HAP-1 (cell line): ENCODE measurements around the gene LANCL1.

Experiments used
- DNase-seq, 2 experiments: peaks; one replicate each; pipeline ENCODE4 v3.0.0-alpha.2; 2016 to 2020; ENCODE audit warnings: low spot score in 2 of 2
- H3K27me3 ChIP-seq: fragments of 250-450 bp; sonication (Bioruptor Pico); 2 replicates; pipeline ENCODE4 v1.5.1; 2020; ENCODE audit warnings: low read depth, mild to moderate bottlenecking, moderate library complexity
- H3K36me3 ChIP-seq: fragments of 250-450 bp; sonication (Bioruptor Pico); replicated peaks from 2 replicates; pipeline ENCODE4 v1.5.1; 2020; ENCODE audit warnings: mild to moderate bottlenecking
- H3K4me1 ChIP-seq: fragments of 250-450 bp; sonication (Bioruptor Pico); 2 replicates; pipeline ENCODE4 v1.5.1; 2020; ENCODE audit warnings: mild to moderate bottlenecking
- H3K4me3 ChIP-seq: fragments of 250-450 bp; sonication (Bioruptor Pico); 2 replicates; pipeline ENCODE4 v1.5.1; 2020; ENCODE audit warnings: mild to moderate bottlenecking, moderate library complexity
- H3K9me3 ChIP-seq: fragments of 250-450 bp; sonication (Bioruptor Pico); 2 replicates; pipeline ENCODE4 v1.5.1; 2020; ENCODE audit warnings: mild to moderate bottlenecking, moderate library complexity
- in situ Hi-C: fragments of 300-500 bp; cut with MboI; formaldehyde crosslinking; loops from 3 replicates; pipeline ENCODE4 v1.14.3; 2020; ENCODE audit warnings: low sequenced_read_pairs, inconsistent platforms, mixed read lengths

LANCL1 gene, protein sequence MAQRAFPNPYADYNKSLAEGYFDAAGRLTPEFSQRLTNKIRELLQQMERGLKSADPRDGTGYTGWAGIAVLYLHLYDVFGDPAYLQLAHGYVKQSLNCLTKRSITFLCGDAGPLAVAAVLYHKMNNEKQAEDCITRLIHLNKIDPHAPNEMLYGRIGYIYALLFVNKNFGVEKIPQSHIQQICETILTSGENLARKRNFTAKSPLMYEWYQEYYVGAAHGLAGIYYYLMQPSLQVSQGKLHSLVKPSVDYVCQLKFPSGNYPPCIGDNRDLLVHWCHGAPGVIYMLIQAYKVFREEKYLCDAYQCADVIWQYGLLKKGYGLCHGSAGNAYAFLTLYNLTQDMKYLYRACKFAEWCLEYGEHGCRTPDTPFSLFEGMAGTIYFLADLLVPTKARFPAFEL

DNA sequence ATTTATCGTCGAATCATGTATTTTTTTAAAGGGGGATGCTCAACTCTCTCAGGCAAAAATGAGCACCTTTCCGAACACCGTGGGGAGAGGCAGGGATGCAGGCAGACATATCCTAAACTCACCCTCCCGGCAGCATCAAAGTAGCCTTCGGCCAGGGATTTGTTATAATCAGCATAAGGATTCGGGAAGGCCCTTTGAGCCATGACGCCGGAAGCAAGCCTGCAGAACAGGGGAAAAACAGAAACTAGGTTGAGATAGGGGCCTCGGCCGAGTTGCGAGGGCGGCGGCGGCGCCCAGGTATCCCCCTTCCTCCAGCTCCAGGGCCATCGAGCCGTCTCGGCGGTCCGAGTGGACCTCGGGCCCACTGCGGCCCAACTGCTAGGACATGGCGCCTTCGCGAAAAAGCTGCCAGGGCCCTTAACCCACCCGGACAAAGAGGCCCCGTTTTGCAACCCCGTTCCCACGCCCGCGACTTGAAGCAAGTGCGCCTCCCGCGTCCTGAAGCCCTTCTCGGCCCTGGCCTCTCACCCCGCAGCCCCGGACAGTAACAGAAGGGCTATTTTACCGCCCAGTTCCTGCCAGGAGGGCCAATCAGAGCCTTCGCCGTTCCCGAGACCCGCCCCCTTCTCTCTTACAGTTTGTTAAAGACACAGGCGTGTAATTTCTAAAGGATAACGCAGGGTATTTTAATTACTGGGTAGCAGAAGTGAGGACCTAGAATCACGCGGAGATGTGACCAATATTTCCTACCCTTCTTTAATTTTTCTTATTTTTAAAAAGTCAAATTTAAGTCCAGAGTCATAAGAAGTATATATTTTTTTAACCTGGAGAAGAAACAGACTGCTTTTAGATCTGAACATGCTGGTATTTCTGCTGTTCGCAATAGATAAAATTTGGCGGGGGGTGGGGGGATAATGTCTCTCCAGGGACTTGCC, at the start of gene LANCL1:
Gene LANCL1, minus strand, starts transcription at position 566 of the 935 bp plus-strand sequence. Its CDS starts 363 bp downstream, at position 203.
- in situ Hi-C loops: no loop called here
- H3K9me3 ChIP-seq: no peaks in the 10 kb centered on the region

DNA sequence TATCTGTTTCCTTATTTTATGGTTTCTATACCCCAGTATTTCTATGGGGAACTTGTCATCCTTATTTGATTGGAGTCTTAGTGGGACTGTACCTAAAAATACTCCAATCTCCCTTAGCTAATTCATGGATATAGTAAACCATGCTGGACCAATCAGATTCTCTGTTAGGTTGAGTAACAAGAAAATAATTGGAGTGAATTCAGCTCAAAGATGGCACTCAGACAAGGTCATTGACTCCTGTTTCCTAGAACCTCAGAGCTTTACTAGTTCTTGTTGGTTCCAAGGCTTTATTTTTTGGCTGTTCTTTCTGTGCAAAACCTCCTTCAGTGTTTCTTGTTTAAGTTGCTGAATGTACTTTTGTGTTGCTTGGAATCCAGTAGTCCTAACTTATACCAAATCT, 48.0 kb upstream of the LANCL1 start:
- no peak overlapping the region for H3K4me3 ChIP-seq
- no peaks in the 10 kb centered on the region for H3K4me1 ChIP-seq
- in situ Hi-C loops: no loop called here
- H3K27me3 ChIP-seq: peaks cover 5% of the 10 kb centered on the region; the same call in 1 of the 2 replicates
- no peak for DNase-seq
- no peaks in the 10 kb centered on the region for H3K9me3 ChIP-seq
- H3K36me3 ChIP-seq: no peaks in the 10 kb centered on the region

More for the DNA sequence above, at the start of gene LANCL1:
- peaks cover 5% of the 10 kb centered on the region; the same call in 1 of the 2 replicates for H3K4me1 ChIP-seq
- no peaks in the 10 kb centered on the region for H3K27me3 ChIP-seq
- DNase-seq: peak; percentile 86 to 92
- peaks cover 4% of the 10 kb centered on the region for H3K36me3 ChIP-seq
- peak within 1 kb of the TSS; percentile 69 for H3K4me3 ChIP-seq

DNA sequence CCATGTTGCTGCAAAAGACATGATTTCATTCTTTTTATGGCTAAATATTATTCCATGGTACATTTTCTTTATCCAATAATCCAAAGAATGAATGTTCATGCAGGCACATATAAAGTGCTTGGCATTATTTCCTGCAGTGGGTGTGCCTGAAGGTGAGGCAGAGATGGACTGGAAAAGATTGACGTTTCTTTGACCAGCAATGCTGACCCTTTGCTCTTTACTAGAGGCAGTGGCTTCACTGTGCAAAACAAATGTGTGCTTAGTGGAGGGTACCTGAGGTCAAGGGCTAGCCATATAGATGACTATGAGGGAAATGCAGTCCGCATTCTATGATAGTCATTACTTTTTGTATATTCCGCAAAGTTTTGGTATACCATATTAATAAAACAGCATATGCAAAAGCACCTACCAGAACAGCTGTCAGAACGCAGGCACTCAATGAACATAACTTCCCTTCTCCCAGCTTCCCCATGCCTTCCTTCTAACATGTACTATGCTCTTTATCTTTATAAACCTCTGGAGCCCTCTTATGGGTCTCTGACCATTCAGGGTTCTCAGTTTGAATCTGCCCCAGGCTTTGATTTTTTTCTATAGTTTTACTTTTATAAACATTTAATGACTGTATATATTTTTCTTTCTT, 47.2 kb upstream of the LANCL1 start:
- Histone ChIP-seq H3K4me1 (no peaks in the 10 kb centered on the region), H3K36me3 (no peaks in the 10 kb centered on the region), H3K4me3 (no peak overlapping the region), H3K27me3 (peaks cover 5% of the 10 kb centered on the region; the same call in 1 of the 2 replicates), H3K9me3 (no peaks in the 10 kb centered on the region)
- in situ Hi-C loops: no loop called here
- DNase-seq: no peak

DNA sequence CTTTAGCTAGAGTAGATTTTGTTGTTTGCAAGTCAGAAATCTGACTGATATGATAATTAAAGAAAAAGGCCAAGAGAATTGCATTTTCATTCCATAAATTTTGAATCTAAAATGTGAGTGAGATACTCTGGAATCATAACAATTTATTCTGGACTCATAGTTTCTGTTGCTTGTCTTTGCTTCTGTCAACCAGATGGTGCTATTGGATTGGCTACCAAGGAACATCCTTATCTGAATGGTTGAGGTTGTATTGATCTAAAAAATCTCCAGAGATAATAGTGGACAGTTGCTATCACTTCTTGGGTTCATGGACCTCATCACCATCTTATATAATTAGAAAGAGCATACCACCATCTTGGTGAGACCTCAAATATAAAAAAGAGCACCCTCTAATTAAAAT, 45.8 kb upstream of the LANCL1 start:
- in situ Hi-C loops: no loop called here
- Histone ChIP-seq H3K4me3 (no peak overlapping the region), H3K9me3 (no peaks in the 10 kb centered on the region), H3K4me1 (no peaks in the 10 kb centered on the region), H3K27me3 (peaks cover 5% of the 10 kb centered on the region; the same call in 1 of the 2 replicates), H3K36me3 (no peaks in the 10 kb centered on the region)
- DNase-seq: no peak

DNA sequence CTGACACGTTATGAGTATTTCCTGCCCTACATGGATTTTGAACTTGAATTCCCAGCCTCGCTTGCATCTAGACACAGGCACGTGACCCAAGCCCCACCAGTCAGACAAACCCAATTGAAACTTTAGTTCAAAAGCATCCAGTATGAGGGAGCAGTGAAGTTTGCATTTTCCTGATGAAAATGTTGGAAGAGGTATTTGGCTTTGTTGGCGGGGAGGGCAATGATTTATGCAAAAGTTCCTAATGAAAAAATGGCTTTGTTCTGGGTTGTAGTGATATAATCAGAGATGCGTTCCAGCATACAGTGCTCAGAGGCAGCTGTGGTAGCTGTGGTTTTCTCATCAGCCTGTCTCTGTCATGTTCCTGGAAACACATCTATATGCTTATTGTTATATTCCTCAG, 43.0 kb upstream of the LANCL1 start:
- Histone ChIP-seq H3K36me3 (no peaks in the 10 kb centered on the region), H3K4me1 (no peaks in the 10 kb centered on the region), H3K4me3 (no peak overlapping the region), H3K9me3 (no peaks in the 10 kb centered on the region), H3K27me3 (peaks cover 5% of the 10 kb centered on the region; the same call in 1 of the 2 replicates)
- in situ Hi-C loops: no loop called here
- DNase-seq: no peak

DNA sequence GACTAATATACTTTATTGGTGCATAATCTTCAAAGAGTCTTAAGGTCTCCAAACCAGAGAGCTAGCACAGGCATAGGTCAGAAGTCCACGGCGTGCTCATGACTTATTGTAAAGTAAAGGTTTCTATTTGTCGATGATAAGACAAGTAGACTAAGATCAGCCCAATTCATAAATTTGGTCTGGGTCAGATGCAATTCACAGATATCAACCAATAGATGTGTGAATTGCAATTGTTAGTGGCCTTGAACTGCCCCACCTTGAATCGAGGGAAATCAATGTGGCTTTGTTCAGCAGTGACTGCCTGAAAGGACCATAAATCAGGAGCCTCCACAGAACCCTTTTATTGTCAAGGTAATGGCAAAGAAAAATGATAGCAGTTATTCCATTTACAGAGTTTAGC, 40.7 kb upstream of the LANCL1 start:
- Histone ChIP-seq H3K4me1 (no peaks in the 10 kb centered on the region), H3K4me3 (no peak overlapping the region), H3K27me3 (no peaks in the 10 kb centered on the region; the same call in 1 of the 2 replicates), H3K36me3 (no peaks in the 10 kb centered on the region), H3K9me3 (no peaks in the 10 kb centered on the region)
- in situ Hi-C loops: no loop called here
- DNase-seq: peak in 1 of 2 experiments; percentile 39

DNA sequence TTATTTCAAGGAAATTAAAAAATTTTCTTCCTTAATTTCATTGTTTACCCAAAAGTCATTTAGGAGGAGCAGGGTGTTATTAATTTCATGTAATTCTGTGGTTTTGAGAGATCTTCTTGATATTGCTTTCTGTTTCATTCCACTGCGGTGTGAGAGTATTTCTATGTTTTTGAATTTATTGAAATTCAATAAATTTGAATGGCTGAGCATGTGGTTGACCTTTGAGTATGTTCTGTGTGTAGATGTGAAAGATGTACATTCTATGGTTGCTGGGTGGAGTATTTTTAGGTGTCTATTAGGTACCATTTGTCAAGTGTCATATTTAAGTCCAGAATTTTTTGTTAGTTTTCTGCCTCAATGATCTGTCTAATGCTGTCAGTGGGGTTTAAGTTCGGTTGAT, 39.4 kb upstream of the LANCL1 start:
- Histone ChIP-seq H3K4me1 (no peaks in the 10 kb centered on the region), H3K4me3 (no peak overlapping the region), H3K36me3 (no peaks in the 10 kb centered on the region), H3K9me3 (no peaks in the 10 kb centered on the region), H3K27me3 (no peaks in the 10 kb centered on the region)
- DNase-seq: no peak
- in situ Hi-C loops: no loop called here

DNA sequence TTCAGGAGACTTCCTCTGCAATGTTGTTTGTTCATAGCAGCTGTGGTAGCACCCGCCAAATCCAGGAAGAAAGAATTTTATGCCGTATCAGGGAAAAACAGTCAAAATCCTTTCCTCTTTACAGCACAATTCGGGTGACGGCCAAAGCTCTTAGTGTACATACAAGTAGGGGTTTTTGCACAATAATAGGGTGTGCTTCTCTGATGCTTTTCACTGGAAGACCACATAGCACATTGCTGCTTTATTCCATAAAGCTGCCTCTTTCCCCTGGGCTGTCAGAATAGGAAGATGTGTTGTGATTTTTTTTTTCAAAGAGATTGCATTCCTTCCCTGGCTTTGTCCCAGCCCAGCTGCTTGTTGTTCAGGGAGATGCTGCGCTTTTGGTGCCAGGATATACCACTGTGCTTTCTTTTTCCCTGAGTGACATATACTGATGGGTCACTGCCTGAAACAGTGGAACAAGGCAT, 27.2 kb upstream of the LANCL1 start:
- DNase-seq: peak; percentile 21
- H3K4me1 ChIP-seq: peaks cover 6% of the 10 kb centered on the region
- in situ Hi-C loops: no loop called here
- H3K27me3 ChIP-seq: peaks cover 3% of the 10 kb centered on the region; the same call in 1 of the 2 replicates
- H3K36me3 ChIP-seq: no peaks in the 10 kb centered on the region
- H3K4me3 ChIP-seq: no peak overlapping the region
- H3K9me3 ChIP-seq: no peaks in the 10 kb centered on the region

DNA sequence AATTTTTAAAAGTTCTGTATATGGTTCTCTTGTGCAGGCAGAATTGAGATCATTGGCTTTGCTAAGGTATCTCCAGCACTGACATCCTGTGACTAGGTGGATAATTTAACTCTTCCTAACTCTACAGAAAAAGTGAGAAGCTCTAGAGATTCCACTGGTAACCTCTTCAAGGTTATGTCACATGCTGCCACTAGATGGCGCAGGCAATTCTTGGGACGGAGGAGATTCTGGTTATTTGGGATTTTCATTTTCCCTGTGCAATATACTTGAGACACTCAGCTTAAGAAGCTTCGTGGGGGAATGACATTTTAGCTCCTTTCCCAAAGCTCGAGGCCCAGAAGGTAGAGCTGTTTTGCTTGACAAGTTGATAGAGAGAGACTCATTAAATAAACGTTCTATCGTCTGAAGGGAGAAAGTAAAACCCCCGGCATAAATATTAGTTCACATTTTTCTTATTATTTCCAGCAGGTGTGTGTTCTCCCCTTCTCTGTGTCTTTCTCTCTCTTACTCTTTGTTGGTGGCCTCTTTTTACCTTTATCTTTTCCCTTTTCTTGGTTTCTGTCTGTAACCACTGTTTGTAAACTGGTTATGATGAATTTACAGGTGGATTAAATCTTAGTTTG, 26.6 kb upstream of the LANCL1 start:
- no peak overlapping the region for H3K4me3 ChIP-seq
- no peaks in the 10 kb centered on the region for H3K36me3 ChIP-seq
- DNase-seq: peak; percentile 50 to 69
- no peaks in the 10 kb centered on the region for H3K9me3 ChIP-seq
- peaks cover 3% of the 10 kb centered on the region; the same call in 1 of the 2 replicates for H3K27me3 ChIP-seq
- in situ Hi-C loops: no loop called here
- peaks cover 6% of the 10 kb centered on the region for H3K4me1 ChIP-seq

DNA sequence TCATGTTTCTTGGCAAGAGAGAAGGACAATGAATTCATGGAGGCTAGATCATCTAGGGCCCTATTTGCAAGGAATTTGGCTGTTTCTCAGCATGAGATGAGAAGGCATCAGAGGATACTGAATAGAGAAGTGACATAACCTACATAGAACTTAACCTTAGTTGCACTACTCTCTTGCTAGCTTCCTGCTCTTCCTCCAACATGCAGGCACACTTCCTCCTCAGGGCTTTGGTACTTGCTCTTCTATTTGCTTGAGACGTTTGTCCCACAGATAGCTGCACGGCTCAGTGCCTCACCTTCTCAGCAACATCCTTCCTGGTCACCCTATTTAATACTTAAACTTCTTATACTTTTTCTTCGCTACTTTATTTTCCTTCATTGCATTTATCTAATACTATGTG, 20.0 kb upstream of the LANCL1 start:
- no peaks in the 10 kb centered on the region for H3K36me3 ChIP-seq
- DNase-seq: no peak
- H3K4me1 ChIP-seq: no peaks in the 10 kb centered on the region
- H3K27me3 ChIP-seq: 0 out of 2 replicates have a peak, but pooled peaks cover 7% of the 10 kb centered on the region
- no peaks in the 10 kb centered on the region for H3K9me3 ChIP-seq
- no peak overlapping the region for H3K4me3 ChIP-seq
- in situ Hi-C loops: no loop called here

DNA sequence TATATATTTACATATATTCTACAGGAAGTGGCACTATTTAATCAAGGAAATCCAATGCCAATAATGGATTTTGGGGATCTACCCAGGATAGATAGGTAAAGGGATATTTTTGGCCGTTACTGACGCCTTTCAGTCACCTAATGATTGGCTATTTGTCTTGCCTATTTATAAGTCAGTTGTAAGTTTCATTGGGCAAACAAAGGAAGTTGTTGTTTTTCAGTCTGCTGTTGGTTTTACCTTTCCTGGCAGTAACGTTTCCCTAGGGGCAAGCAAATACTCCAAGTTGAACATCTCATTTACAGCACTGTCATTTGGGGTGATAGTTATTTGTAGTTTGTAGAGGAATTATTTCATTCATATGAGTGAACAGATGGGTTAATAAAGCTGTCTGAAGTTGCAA, 17.0 kb upstream of the LANCL1 start:
- DNase-seq: no peak

DNA sequence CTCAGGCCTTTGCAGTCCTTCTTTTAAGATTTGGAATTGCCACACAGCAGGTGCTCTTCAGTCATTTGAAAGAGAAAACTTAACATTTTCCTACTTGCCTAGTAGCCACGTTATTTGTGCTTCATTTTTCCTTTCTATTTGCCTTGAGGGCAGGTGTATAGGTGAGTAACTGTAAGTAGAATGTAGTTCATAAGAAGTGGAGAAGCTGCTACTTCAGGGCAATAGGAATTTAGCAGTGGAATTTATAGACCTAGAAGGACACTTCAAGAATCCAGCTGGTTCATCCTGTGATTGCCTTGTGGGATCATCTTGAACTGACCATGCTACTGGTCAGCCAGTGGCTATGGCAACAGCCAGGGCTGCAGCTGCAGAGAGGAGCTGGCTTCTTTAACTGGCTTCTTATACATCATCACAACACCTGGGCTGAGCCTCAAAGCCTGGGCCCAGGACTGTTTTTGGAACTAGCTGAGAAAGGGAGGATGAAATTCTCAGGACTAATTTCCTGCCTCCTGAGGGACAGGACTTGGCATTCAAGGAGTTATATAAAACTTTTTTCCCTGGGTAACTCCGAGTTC, 5.1 kb upstream of the LANCL1 start:
- Histone ChIP-seq H3K4me1 (no peaks in the 10 kb centered on the region), H3K9me3 (no peaks in the 10 kb centered on the region), H3K36me3 (no peaks in the 10 kb centered on the region), H3K4me3 (no peak overlapping the region), H3K27me3 (no peaks in the 10 kb centered on the region)
- in situ Hi-C loops: no loop called here
- DNase-seq: no peak

More for the DNA sequence above, 17.0 kb upstream of the LANCL1 start:
- in situ Hi-C loops: no loop called here
- Histone ChIP-seq H3K4me3 (no peak overlapping the region), H3K27me3 (0 out of 2 replicates have a peak, but pooled peaks cover 7% of the 10 kb centered on the region), H3K36me3 (no peaks in the 10 kb centered on the region), H3K9me3 (no peaks in the 10 kb centered on the region), H3K4me1 (no peaks in the 10 kb centered on the region)

DNA sequence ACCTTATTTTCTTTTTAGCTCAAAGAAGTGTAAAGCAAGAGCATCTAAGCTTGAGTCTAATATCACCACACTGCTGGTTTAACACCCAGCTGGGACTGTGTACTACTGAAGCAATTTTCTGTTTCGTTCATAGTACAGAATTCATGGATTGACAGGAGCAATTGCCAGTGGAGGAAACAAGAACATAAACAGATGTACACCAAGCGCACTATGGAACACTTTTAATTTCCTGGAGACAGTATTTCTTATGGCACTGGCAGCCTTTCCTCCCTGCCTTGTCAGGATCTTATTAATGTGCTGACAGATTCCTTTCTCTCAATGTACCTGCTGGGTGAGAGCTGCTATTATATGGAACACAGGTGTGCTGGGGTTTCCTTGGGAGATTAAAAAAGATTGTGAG, 4.2 kb upstream of the LANCL1 start:
- in situ Hi-C loops: no loop called here

More for the DNA sequence above, 4.2 kb upstream of the LANCL1 start:
- no peaks in the 10 kb centered on the region for H3K36me3 ChIP-seq
- peaks cover 1% of the 10 kb centered on the region; the same call in 1 of the 2 replicates for H3K4me1 ChIP-seq
- H3K27me3 ChIP-seq: no peaks in the 10 kb centered on the region
- no peaks in the 10 kb centered on the region for H3K9me3 ChIP-seq
- H3K4me3 ChIP-seq: no peak overlapping the region
- DNase-seq: no peak
